GM12878 (cell line): ENCODE data around the gene ANK2. TPM values are rescaled to one million over a fixed set of nuclear protein-coding genes. Genes with fewer than 3 reads are reported as not detected.

Experiments used
- ATAC-seq: fragments of 200-7000 bp; cut with Tn5 transposase; 3 replicates; pipeline ENCODE4 v1.9.1; 2020; ENCODE audit warnings: mild to moderate bottlenecking, moderate library complexity
- BruUV-seq: library from RNA; stranded (reverse); fragments of 400-500 nt; replicated peaks from 2 replicates; lab custom pipeline; 2021; lab: Mats Ljungman, UMichigan
- CTCF ChIA-PET: fragments of 300-600 bp; sonication (Branson Sonifier 250); formaldehyde crosslinking; extraction: SDS; loops from one replicate; lab custom pipeline; 2021; ENCODE audit warnings: inconsistent platforms; lab: Yijun Ruan, JAX
- POLR2A ChIA-PET: fragments of 350-600 bp; formaldehyde crosslinking; extraction: SDS; loops from one replicate; lab custom pipeline; 2021; ENCODE audit warnings: inconsistent platforms; lab: Charles Lee
- RAD21 ChIA-PET: fragments of 300-600 bp; sonication (Branson Sonifier 250); formaldehyde crosslinking; loops from one replicate; lab custom pipeline; 2023; ENCODE audit warnings: antibody characterized with exemption; ENCODE audit not compliant: unreplicated experiment; lab: Charles Lee
- SMC1A ChIA-PET: fragments of 300-600 bp; sonication (Branson Sonifier 250); formaldehyde crosslinking; loops from one replicate; lab custom pipeline; 2023; ENCODE audit not compliant: unreplicated experiment, uncharacterized antibody; lab: Charles Lee
- DNase-seq: peaks from one replicate; pipeline ENCODE4 v3.0.0-alpha.2; 2011; ENCODE audit warnings: low read depth, low spot score
- FAIRE-seq: peaks from 3 replicates; lab custom pipeline; 2011; peaks lifted over from hg19 to GRCh38; lab: Jason Lieb, UNC
- H2AFZ ChIP-seq: 2 replicates; pipeline ENCODE4 v1.6.0; 2011; ENCODE audit warnings: low read depth, low read length, control low read depth; ENCODE audit not compliant: control insufficient read depth
- H3K27ac ChIP-seq: 2 replicates; pipeline ENCODE4 v1.5.1; 2011; ENCODE audit warnings: control low read depth; ENCODE audit not compliant: control insufficient read depth, insufficient read depth
- H3K27me3 ChIP-seq, 2 experiments: replicated peaks in 1 of 2; 2 replicates each; pipeline versions ENCODE4 v1.6.0 to v1.6.1; 2011; ENCODE audit warnings: low read length in 1 of 2; ENCODE audit not compliant: control insufficient read depth in 2 of 2, insufficient read depth in 2 of 2
- H3K36me3 ChIP-seq, 2 experiments: 2 replicates each; pipeline ENCODE4 v1.5.1; 2011; ENCODE audit warnings: low read length in 1 of 2; ENCODE audit not compliant: control insufficient read depth in 2 of 2, insufficient read depth in 2 of 2
- H3K4me1 ChIP-seq: 2 replicates; pipeline ENCODE4 v1.6.1; 2011; ENCODE audit warnings: mild to moderate bottlenecking, low read length, moderate library complexity, mixed read lengths; ENCODE audit not compliant: control insufficient read depth, insufficient read depth
- H3K4me2 ChIP-seq: 2 replicates; pipeline ENCODE4 v1.6.0; 2011; ENCODE audit warnings: control low read depth; ENCODE audit not compliant: control insufficient read depth, insufficient read depth
- H3K4me3 ChIP-seq: fragments of 200-600 bp; sonication (generic); 2 replicates; pipeline ENCODE4 v1.5.1; 2016
- H3K79me2 ChIP-seq: 2 replicates; pipeline ENCODE4 v1.6.0; 2011; ENCODE audit warnings: low read length; ENCODE audit not compliant: control insufficient read depth, insufficient read depth
- H3K9ac ChIP-seq: 2 replicates; pipeline ENCODE4 v1.8.0; 2011; ENCODE audit warnings: low read length, control low read depth, mixed read lengths; ENCODE audit not compliant: control insufficient read depth, insufficient read depth
- H3K9me3 ChIP-seq: replicated peaks from 3 replicates; pipeline ENCODE4 v1.5.1; 2011; ENCODE audit warnings: mild to moderate bottlenecking, low read length; ENCODE audit not compliant: control insufficient read depth, insufficient read depth
- H4K20me1 ChIP-seq: 2 replicates; pipeline ENCODE4 v1.6.0; 2011; ENCODE audit not compliant: control insufficient read depth, insufficient read depth
- CREM ChIP-seq: IDR thresholded peaks from 2 replicates; pipeline ENCODE4 v1.6.1; 2014; ENCODE audit warnings: antibody characterized with exemption, low read depth
- EGR1 ChIP-seq, 2 experiments: IDR thresholded peaks; 1 replicate in 1 of 2; 2 replicates in 1 of 2; pipeline ENCODE4 v1.6.1; 2011 to 2012; ENCODE audit warnings: low read depth in 2 of 2, low read length in 2 of 2, borderline replicate concordance in 1 of 2, mild to moderate bottlenecking in 1 of 2, moderate library complexity in 1 of 2
- NFXL1 ChIP-seq: fragments of 450-650 bp; IDR thresholded peaks from 2 replicates; pipeline ENCODE4 v1.6.1; 2017; ENCODE audit warnings: antibody characterized with exemption, mild to moderate bottlenecking, borderline replicate concordance
- REST ChIP-seq: IDR thresholded peaks from 2 replicates; pipeline ENCODE4 v1.6.1; 2012; ENCODE audit warnings: mild to moderate bottlenecking, low read depth, low read length
- STAT3 ChIP-seq: IDR thresholded peaks from 2 replicates; pipeline ENCODE4 v1.6.1; 2011; ENCODE audit warnings: low read depth, low read length, improper control_type of control experiment
- TARDBP ChIP-seq: IDR thresholded peaks from 2 replicates; pipeline ENCODE4 v1.6.1; 2016; ENCODE audit warnings: borderline replicate concordance
- WGBS: methylation state at CpG from one replicate; pipeline ENCODE4 v1.1.6; 2016; ENCODE audit warnings: low lambda C conversion rate; ENCODE audit not compliant: insufficient replicate concordance, insufficient coverage; ENCODE audit errors: missing lambda C conversion rate; 5-methylcytosine and 5-hydroxymethylcytosine counted together
- in situ Hi-C: fragments of 300-500 bp; cut with MboI; formaldehyde crosslinking; loops from 9 replicates; pipeline ENCODE4 v1.14.3; 2018; ENCODE audit warnings: mixed read lengths
- intact Hi-C: fragments of 100-400 bp; cut with micrococcal nuclease; formaldehyde crosslinking; loops from one replicate; pipeline ENCODE4 v1.14.2; 2022; ENCODE audit not compliant: unreplicated experiment
- polyA plus RNA-seq, 11 experiments: library from polyadenylated mRNA; depleted of rRNA in 4 of 11; unstranded in 6 of 11; stranded (reverse) in 5 of 11; fragments of >200 nt; fragmentation: Nextera tagmentation in 4 of 11; fragmentation: Illumina TruSeq in 1 of 11; extraction: Ambion mirVana in 4 of 11; extraction: Trizol in 1 of 11; gene quantifications; 1 replicate in 1 of 11; 2 replicates in 10 of 11; pipeline versions ENCODE4 v1.2.1 to v1.2.3, GENCODE V29; 2011 to 2016; ENCODE audit warnings: inconsistent platforms in 2 of 11, missing spikeins in 2 of 11, low read depth in 1 of 11
- total RNA-seq, 4 experiments: library from RNA; depleted of rRNA in 3 of 4; stranded (reverse); fragments of >200 nt in 3 of 4; fragmentation: Illumina TruSeq in 1 of 4; extraction: Trizol in 1 of 4; gene quantifications; 2 replicates each; pipeline versions ENCODE4 v1.2.1 to v1.2.3, GENCODE V29; 2013 to 2021

ANK2 gene
- total and polyA plus RNA-seq, 10 of the 15 experiments (the other 5 are each of a cell fraction or from before 2014, with no cell fraction given), result 1.6 to 13.0 (median 4.1) TPM

- H3K4me2 ChIP-seq, result no peak overlapping the region
- no peak for DNase-seq
- in situ Hi-C loops, result no loop called here
Measured at GRCh38 chr4:113057891-113058290, 8.4 kb downstream of the ANK2 start.

More at GRCh38 chr4:113057891-113058290, 8.4 kb downstream of the ANK2 start:
- no peak overlapping the region for H3K27ac ChIP-seq
- no peaks in the 10 kb centered on the region for H3K27me3 ChIP-seq
- ChIA-PET CTCF (interaction anchor here (0.6 to 1.4 kb wide), 2 partner anchors 14 to 311 kb away, joined by 3 read pairs; no protein-coding TSS in a partner anchor), RAD21 (no interaction called here), POLR2A (no interaction called here), SMC1A (interaction anchor here (1.6 kb wide), 1 partner anchor 9 kb away, joined by 3 read pairs; no protein-coding TSS in a partner anchor)
- H3K9ac ChIP-seq, result no peak overlapping the region
- H3K4me3 ChIP-seq, result no peak overlapping the region
- no peak for FAIRE-seq
- H3K79me2 ChIP-seq, result no peaks in the 10 kb centered on the region
- H4K20me1 ChIP-seq, result no peaks in the 10 kb centered on the region
- WGBS, result 47% methylated on average over 1 of the region's 1 CpG
- no TSS peak for BruUV-seq
- H2AFZ ChIP-seq, result no peak overlapping the region
- H3K36me3 ChIP-seq, result no peaks in the 10 kb centered on the region
- intact Hi-C loops, result no loop called here
- no peaks in the 10 kb centered on the region for H3K9me3 ChIP-seq
- no peaks in the 10 kb centered on the region for H3K4me1 ChIP-seq
- ATAC-seq, result peak; percentile 68
- TF ChIP-seq TARDBP (no peak), REST (no peak), CREM (no peak), STAT3 (no peak), EGR1 (IDR thresholded peaks at IDR 0.05; ENCODE audit: borderline replicate concordance in 1 of 2, low read depth in 2 of 2, low read length in 2 of 2) (no peak), NFXL1 (no peak)
